Effector CD4-positive, alpha-beta T cell (primary cell): ENCODE data around the gene CDC42.

ENCODE experiments used
- DNase-seq: peaks from one replicate; pipeline ENCODE4 v3.0.0-alpha.2; 2020

CDC42 gene

DNA sequence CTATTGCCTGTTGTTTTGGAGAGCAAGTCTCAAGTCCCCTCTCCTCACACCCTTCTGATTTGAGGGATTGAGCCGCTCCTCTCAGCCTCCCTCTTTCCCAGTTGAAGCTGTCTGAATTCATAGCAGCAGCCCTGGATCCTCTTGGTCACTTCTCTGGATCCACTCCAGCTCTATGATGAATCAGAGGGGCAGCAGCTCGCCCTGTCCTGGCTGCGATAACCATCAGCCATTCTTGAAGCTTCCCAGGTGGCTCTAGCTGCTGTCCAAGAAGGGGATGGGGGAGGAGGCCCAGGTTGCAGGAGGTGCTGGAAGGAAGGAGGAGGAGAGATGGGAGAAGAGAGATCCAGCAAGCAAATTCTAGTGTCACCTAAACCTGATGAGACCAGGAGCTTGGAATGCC lies 59.1 kb downstream of the CDC42 start:
- DNase-seq = no peak

DNA sequence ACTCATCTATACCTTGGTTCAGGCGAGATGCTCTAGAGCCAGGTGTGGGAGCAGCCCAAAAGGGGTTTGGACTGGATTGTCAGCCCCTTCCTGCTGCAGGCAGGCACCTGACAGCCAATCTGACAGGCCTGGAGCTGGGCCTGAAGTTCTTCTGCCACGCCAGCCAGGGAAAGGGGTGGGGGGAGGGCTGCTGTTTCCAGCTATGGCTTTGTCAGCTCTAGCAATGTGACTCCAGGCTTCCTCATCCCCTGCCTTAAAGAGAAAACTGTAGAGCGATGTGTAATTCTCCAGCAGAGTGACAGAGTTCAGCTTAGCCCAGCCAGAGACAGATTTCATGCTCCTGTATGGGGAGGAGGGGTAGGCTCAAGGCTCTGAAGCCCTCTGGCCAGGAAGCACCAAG lies 60.0 kb downstream of the CDC42 start:
- no peak for DNase-seq

DNA sequence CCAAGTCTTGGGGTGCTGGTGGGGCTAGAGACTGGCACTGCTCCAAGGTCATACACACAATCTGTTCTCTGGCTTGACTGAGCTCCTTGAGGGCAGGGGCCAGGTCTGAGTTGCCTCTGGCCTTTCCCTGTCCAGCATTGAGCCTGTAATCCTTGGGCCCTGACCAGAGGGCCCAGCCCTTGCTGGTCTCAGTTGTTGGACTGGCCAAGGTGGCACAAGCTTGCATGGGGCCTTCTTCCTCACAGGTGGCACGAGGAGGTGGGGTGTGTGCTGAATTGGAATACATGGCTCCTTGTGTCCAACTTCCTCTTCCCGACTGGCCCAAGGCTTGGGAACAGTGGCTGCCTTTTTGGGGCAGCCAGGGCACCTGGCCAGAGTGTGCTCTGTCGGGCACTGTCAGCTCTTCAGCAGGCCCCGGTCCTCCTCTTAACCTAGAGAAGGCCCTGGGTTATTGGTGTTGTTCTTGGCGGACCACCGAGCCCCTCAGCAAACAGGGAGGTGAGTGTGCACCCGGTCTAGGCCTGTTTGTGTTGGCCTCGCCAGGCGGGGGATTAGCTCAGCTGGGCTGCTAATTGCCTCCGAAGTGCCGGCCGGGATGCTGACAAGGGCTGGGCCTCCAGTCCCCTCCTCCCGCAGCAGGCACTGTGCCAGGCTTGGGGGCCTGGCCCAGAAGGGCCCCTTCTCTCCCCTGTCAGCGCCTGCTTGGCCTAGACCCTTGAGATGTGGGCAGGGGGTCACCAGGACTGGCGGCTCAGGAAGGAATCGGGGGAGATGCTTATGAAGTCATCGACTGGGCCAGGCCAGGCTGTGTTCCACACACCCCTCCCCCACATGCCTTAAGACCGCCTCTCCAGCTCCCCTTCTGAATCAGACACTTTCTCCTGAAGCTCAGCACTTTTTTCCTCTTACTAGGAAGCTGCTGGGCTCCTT lies 61.8 kb downstream of the CDC42 start:
- no peak for DNase-seq

DNA sequence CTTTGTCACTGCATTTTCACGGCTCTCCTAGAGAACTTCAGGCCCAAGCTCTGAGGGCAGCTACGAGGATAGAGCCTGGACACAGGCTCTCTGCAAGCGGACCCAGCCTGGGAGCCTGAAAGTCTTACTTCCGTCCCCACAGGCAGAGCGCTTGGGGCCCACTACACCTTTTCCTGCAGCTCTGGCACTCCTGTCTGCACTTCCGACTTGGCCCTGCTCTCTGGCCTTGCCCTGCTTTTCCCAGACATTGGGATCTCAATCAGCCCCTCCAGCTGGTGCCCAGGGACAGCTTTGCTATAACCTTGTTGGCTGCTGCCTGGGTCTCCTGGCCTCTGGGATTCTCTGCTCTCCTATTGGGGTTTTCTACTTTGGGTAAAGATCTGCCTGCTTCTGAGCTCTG lies 62.8 kb downstream of the CDC42 start:
- DNase-seq = no peak

DNA sequence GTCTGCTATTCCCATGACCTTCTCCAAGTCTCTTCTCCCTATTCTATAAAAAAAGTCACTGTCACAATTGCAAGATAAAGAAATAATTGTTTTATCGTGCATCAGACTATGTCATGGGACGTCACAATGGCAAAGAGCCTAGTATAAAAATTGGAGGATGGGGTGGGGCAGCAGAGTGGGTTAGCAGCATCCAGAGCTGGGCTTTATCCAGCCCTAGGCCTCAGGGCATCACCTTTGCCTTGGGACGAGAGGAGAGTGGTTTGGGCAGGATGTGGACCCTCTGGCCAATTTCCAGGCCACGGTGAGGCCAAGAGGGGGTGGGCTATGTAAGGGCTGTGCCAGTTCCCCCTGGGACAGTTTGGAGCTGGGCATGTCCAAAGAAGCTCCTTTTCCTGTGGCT lies 64.7 kb downstream of the CDC42 start:
- no peak for DNase-seq

DNA sequence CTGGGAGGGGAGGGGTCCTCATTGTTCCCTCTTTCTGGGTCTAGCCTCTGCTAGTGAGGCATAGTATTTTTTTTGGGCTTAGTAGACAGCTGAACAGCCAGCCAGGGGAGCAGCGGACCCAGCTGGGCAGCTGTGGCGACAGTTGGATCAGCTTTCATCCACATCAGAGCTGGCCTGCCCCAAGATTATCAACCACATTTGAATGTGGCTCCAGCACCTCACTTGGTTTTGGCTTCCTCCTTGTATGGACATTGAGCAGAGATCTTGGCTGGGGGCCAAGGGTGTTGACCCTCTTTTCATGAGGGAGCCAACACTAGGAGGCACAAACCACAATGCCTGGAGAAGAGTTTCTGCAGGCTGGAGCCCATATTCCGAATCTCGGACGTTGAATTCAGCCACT lies 65.3 kb downstream of the CDC42 start:
- no peak for DNase-seq

DNA sequence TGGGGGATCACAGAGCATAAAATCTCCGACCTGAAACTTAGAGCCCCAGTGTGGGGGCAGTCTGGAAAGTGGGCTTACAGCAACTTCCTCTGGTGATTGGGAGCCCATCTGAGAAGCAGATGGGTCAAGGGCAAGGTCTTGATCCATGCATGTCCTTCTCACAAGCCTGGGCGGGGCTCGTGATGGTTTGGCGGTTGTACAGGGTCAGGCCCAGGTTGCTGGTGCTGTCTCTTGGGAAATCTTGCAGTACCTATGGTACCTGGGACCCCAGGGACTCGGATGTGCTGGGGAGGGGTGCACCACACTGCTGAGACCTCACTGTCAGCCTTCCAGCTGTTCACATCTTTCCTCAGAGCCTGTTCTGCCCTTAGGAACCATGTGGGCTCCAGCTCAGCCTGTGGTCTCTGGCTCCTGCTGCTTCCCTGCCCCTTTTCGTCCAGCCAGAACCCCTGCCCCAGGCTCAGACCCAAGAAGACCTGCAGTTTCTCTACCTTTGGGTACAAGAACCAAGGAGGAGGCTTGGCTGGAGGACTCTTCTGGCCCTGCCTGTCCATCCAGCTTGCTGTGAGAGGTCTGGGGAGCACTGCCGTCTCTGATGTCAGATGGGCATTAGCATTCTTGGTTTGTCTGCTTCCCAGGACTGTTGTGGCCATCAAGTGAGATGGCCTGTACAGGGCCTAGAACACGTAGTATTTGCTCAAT lies 65.9 kb downstream of the CDC42 start:
- DNase-seq = no peak

DNA sequence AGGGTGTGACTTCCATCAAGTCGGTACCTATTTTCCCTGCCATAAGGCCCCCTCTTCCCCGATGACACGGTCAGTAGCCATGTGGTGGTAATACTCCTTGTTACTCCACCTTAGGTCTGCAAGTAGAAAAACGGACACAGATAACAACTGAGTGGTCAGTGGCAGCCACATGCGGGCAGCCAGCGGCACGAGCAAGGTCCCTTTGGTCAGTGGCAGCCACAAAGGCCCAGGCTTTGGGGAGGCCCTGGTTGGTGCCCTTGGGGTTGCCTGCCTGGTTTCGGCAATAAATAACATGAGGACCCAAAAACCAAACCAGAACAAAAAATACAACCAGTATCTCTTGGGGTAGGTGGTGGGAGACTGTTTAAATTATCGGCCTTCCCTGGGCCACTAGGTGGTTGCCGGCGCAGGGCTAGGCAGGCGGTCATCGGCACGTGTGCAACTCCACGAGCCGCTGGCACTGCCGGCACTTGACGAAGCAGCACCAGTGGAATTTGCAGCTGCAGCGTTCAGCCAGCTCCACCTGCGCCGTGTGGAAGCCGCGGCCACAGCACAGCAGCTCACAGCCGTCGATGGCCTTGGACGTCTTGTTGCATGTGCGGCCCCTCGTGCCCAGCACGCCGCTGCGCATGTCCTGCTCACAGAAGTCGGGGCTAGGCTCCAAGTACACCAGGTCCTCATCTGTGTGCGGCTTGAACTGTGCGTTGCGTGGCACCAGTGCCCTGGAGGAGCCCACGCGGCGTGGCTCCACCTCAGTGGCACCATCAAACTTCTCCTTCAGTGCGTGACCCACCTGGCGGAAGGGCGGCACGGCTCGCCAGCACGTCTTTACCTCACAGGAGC lies 67.3 kb downstream of the CDC42 start:
- no peak for DNase-seq

DNA sequence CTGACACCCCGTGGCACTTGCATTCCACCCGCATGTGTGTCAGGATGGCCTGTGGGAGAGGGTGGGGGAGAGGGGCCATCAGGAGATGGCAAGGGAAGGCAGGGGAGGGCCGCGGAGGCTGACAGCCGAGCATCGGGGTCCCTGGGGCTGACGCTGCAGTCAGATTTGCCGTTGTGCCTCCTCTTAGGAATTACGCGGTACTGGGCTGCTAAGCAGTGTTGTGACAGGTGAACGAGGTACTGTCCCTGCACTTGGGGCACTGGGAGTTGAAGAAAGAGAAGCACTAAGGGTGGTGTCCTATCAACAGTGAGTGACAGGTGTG lies 67.9 kb downstream of the CDC42 start:
- DNase-seq = no peak

DNA sequence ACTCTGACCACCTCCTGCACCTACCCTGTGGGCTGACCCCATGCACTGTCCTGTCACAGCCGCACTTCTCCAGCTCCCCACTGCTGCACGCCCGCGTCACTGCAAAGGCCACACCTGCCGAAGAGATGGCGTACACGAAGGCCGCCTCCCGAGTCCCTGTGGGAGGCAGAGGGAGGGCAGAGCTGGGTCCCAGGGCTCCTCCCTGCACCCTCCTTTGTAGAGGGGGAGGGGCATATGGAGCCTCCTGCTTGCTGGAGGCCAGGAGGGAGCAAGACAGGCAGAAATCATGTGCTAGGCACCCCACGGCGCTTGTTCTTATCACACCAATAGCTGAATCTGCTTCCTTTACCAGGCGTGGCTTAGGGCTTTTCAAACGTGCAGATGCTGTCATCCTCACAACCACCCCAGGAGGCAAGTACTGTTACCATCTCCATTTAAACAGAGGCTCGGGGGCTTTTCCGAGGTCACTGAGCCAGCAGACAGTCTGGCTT lies 69.0 kb downstream of the CDC42 start:
- DNase-seq = no peak

DNA sequence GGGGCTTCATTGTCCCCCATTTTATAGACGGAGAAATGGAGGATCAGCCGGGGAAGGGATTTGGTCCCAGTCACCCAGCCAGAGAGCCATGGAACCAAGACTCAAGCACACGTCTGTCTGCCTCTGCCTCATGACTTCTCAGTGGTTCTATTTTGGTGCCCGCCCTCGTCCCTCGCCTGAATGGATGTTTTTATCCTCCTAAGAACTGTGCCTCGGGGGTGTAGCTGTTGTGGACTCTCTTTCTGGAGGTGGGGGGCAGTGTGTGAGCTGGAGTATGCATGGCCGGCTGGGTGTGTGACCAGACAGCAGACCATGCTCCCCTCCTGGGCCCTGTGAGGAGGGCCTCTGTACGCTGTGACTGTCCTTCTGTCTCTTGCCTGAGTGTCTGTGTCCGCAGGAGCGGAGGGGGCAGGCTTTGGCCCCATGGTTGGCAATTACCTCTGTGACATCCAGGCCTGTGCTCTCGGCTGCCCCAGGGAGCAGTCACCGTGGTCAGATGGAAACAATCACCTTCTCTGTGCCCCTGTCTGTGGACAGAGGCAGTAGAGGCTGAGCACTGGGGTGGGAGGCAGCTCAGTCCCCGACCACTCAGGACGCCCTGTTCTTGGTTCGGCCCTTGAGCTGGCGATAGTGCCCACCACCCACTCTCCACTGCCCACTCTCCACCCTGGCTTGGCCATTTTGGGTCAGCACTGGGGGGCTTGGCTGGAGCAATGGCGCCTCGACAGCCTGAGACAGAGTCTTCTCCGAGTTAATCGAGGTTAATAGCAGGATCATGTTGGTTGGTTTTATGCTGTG lies 70.0 kb downstream of the CDC42 start:
- DNase-seq = no peak

DNA sequence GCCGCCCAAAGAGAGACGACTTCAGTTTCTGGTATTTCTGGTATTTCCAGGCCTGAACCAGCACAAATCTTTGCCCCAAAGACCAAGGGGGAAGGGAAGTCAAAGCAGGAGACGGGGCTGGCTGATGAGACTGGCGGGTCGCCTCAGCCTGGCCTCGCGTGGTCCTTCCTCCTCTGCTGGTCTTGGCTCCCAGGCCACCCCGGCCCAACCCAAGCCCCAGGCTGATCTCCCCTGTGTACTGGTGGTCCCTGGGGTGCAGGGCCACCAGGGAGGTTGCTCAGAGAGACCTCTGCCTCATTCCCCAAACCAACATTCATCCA lies 70.5 kb downstream of the CDC42 start:
- DNase-seq = no peak

DNA sequence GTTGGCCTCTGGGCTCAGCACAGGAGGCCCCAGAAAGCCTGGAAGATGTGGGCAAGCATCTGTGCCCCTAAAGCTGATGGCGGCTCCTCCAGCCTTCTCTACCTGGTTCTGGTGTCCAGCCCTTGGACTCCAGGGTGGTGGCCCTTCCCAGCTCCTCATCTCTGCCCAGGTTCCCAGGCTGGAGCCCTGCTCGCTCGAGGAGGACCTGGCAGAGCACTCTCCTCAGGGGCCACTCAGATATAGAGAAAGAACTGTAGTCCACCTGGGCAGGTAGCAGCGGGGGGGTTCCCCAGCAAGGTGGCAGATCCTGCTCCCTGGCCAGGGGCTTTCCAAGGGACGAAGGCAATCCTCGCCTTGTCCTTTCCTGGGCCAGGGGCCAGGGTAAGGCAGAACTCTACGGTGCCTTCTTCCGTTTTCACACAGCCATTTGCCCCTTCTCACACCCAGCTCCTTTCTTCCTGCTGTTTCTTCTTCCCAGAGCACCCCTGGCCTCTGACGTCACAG lies 71.4 kb downstream of the CDC42 start:
- no peak for DNase-seq

DNA sequence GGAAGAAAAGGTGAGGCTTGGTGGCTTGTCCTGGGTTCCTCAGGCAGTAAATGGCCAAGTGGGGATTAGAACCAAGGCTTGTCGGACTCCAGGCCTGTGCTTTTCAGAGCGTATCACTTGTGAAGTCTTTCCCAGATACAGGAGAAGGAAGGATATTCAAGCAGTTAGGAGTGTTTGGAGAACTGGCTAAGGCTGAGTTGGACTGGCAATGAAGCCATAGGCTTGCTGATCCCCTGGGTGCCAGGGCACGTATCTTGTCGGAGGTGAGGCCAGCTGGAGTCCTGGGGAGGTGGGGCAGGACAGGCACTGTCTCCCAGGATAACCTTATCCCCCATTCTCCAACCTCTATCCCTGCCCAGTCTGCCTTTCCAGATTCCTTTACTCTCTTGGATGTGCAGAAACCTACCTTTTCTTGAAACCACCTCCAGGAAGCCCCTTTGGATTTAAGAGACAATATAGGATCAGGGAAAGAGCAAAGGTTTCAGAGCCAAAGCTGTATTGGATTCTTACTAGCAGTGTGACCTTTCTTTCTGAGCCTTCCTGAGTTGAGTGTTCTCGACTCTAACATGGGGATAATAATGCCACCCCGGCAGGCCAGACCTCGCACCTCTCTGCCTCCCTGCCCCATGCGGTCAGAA lies 72.2 kb downstream of the CDC42 start:
- DNase-seq = no peak

DNA sequence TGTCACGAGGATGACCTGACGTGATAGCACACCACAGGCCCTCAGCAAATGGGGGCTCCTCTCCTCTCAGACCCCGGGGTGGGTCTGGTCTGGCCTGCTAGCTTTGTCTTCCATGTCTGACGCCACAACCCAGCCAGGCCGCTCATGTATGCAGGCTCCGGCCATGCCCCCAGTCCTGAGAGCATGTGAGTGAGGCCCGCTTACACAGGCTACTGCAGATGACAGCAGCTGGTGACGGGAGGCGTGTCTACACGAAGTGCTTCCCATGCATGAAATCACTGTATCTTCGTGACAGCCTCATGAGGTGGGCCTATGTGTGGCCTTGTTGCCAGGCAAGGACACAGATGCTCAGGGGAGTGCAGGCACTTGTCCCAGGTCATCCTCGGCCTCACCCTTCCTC lies 74.0 kb downstream of the CDC42 start:
- no peak for DNase-seq

DNA sequence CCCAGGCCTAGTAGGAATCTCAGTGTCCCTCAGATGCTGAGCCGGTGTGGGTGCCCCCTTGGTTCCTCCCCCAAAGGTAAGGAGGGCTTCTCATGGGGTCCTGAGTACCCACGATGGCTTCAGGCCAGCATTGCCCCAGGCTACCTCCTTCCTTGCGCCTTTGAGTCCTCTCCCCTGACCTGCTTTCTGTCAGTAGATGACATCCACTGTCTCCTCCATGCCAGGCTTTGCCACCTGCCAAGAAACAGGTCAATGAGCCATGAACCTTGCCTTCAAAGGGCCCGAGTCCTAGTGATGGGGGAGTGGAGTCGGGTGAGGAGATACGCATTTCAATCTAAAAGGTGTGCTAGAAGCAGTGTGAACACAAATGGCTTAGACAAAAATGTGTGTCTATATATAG lies 74.7 kb downstream of the CDC42 start:
- DNase-seq = no peak

DNA sequence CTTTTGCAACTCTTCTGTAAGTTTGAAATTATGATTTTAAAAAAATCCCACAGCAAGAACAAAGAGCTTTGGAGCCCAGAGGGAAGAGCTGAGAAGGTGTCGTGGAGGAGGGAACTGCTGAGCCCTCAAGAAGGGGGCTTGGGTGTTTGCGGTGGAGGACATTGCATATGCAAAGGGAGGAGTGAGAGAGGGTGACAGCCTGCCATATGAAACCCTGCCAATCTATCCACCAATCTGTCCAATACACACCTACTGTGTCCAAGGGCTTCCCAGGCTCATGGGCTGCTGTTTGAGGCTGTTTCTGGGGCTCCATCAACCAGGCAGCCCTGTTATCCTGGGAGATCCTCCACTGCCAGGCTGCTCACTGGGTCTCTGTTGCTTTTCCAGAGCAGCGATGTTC lies 75.2 kb downstream of the CDC42 start:
- no peak for DNase-seq

DNA sequence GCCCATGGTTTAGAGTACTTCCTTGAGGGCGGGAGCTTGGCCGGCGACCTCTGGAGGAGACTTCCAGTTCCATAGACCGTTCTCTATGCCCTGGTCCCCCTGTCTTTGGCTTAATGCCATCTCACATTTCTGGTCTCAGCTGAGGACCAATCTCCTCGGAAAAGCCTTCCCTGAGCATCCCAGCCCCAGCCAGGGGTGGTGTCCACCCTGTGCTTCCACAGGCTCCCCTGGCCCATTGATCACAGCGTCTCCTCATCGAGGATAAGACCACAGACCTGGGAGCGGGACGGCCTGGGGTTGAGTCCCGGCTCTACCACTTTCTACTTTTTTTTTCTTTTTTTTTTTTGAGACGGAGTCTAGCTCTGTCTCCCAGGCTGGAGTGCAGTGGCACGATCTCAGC lies 75.9 kb downstream of the CDC42 start:
- no peak for DNase-seq

DNA sequence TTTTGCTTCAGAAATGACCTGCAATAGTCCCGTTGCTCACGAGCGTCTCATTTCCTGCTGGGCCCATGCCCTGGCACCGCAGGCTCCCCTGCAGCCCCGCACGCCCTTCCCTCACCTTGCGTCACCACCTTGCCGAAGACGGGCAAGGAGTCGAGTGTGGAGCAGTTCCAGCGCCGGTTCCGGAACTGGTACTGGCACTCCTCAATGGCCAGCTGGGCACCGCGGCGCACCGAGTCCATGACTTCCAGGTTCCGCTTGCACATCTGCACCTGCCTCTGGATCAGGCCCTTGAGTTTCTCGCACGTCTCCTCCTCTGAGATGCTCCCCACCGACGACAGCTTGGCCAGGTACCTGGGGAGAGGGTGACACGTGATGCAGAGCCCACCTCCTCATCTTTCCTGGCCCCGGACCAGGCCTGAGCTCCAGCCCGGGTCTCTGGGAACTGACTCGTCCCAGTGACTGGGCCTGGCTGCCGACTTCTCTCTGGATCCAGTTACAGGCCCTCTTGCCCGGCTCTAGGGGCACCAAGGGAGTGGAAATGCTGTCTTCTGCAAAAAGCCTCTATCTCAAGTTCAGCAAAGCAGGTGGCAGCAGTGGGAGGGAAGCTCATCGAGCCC lies 77.1 kb downstream of the CDC42 start:
- no peak for DNase-seq

DNA sequence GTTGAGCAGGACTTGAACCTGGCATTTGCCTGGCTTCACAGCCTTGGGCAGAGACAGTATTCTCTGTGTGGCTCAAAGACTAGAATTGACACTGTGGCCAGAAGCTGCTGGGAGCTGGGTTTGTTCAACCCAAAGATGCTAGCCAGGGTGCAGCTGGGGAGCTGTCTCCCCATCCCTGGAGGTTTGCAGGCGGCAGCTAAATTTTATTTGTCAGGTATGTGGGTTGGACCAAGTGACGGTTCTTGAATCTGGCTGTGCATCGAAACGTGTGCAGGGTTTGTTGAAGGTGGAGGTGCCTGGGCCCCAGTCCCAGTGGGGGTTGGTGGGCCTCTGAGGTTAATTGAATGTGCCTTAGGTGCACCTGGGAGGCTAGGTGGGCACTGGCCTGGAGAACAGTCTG lies 78.6 kb downstream of the CDC42 start:
- DNase-seq = no peak

DNA sequence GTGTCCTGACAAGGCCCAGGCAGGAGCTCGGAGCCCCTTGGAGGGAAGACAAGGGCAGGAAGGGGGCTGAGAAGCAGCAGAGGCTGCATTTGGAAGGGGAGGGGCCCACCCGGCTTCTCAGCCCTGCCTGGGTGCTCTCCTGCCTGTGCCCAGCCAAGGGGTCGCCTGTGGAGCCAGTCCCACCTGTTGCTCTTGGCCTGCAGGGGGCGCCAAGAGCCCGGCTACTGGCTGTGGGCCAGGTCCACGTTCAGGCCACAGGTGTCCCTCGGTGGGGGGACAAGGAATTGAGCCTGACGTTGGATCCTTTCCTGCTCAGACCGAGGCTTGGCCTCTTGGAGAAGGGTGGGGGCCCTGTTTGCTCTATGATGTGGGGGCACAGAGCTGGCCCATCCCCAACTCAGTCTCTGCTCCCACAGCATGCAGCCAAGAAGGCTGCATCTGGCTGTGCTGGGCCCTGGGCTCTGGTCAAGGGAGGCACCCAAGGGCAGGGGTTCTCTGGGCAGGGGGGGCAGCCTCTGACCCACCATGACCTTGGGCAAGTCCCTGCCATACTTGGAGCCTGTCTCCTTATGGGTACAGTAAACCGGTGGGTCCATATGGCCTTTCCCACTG lies 79.5 kb downstream of the CDC42 start:
- DNase-seq = peak; percentile 44
